HepG2 (cell line): Measurements from ENCODE around the gene IGDCC3.

Experiments used
- HNRNPUL1 ChIP-seq: fragments of 200-400 bp; formaldehyde crosslinking; IDR thresholded peaks from 2 replicates; pipeline ENCODE4 v1.6.1; 2017; ENCODE audit warnings: low read depth, mild to moderate bottlenecking, low read length, moderate library complexity
- REST ChIP-seq, 2 experiments: IDR thresholded peaks; 2 replicates each; pipeline ENCODE4 v1.6.1; 2011 to 2012; ENCODE audit warnings: low read length in 2 of 2, borderline replicate concordance in 1 of 2, low read depth in 1 of 2, mild to moderate bottlenecking in 1 of 2, moderate library complexity in 1 of 2

- TF ChIP-seq REST (IDR thresholded peaks at IDR 0.05; ENCODE audit: borderline replicate concordance in 1 of 2, low read depth in 1 of 2, low read length in 2 of 2) (no peak), HNRNPUL1 (no peak)
Measured at GRCh38 chr15:65377105-65377975, 462 bp downstream of the IGDCC3 start.
